Activated CD4-positive, alpha-beta T cell treated with anti-CD3 and anti-CD28 coated beads for 4 hours (primary cell): ENCODE measurements around the gene ADGRL3.
"Not testable (repeated sequence)": the region's sequence is repeated elsewhere in the genome, so short reads cannot be mapped to it uniquely, and the experiment has no call there.

ENCODE experiments used
- DNase-seq, 2 donors: peaks; one replicate each; pipeline ENCODE4 v3.0.0-alpha.2; 2020

Gene ADGRL3

DNA sequence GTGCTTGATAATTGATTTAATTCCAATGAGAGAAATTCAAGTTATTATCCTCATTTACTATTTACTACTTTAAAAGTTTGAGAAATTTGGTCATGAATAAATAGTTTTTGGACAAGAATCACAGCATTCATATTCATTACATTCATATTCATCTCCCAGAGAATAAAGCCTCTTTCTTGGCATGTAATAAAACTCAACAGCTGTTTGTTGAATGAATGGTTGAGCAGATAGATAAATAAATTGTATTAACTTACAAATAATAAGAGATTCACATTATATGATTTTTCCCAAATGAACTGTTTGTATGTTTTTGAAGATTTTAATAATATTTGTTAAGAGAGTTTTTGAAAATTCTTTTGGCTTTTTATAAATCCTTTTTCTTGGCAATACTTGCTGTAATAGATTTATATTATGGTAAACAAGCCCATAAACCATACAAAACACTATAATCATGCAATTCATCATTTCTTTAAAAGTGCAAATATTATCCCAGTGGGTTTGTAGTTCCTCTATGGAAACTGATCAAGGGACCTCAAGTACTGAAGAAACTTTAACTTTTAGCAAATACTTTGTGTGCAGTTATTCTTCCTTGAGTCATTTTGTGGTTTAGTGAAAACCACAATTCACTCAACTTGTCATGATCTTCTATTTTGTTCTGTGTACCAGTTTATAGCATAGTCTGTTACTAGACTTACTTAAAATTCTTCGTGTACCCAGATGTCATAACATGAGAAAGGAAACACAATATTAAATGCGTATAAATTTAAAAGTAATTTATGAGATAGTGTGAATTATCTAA lies 371.8 kb downstream of the ADGRL3 start:
- DNase-seq: no peak

DNA sequence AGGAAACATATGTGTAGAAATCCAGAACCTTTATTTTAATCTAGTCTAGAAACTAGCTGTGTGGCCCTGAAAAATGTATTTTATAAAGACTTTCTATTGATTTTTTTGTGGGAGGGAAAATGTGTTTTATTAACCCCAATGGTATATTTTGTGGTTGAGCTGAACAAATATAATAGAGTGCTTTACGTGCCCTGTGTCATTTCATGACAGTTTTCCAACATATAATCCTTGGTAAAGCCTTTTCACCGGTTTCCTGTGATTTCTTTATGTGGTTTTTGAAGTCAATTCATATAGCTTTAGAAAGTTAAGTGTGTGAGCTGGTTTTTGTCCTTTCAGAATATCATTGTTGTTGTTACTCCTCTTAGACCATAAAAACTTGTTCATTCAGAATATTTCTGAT lies 375.7 kb downstream of the ADGRL3 start:
- DNase-seq: no peak

DNA sequence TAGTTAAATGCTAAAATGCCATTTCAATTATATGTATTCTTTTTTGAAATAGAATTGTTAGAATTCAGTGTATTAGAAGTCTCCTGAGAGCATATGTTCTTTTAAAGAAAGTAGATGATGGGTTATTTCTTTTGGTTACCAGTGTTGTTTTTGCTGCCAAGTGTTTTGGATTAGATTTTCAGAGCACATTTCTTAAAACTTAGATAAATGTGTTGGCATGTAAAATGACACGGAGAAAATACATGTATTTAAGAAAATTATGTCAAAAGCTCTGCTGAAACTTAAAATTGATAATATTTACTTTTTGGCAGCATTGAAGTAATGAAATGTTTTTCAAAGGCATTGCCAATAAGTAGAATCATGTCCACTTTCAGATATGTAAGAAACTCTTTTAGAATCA lies 379.7 kb downstream of the ADGRL3 start:
- DNase-seq: no peak

DNA sequence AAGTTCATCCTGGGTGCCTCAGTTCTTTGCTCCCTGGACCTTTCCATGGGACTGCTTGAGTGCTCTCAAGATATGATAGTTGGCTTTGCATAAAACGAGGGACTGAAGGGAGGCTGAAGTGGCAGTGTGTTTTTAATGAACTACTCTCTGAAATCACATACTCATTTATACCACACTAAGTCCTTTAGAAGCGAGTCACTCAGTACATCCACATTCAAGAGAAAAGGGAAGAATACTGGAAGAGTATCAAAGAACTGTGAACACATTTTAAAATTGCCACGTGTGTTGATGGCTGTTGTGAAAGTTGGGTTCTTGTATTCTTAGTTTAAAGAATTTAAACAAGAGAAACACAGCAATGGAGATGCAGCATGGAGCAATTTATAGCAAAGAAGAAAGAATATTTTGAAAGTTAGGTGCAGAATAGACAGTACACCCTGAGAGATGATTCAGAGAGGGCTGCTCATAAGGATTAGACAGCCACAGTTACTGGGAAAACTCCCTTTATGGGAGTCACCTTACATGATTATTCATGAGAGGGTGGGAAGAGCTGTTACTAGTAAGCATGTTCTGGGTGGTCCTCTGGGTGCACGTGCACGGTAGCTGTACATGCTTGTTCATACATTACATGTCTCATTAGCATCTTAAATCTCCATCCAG lies 380.7 kb downstream of the ADGRL3 start:
- no peak for DNase-seq

DNA sequence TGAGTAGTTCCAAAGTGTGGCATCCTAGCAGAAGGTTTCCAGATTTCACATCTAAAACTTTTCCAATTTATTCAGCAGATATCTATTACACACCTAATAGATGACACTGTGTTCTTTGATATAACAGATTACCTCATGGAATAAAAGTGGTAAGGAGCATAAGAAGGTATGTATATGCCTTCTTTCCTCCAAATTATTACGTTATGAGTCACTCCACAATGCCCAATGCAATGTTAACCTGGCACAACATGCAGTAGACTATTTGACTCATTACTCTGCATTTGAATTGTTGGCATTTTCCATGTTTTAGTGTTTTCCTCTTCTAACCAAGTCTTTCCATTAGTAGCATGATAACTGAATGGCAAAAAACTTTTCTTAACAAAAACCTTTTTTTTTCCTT lies 383.6 kb downstream of the ADGRL3 start:
- no peak for DNase-seq

DNA sequence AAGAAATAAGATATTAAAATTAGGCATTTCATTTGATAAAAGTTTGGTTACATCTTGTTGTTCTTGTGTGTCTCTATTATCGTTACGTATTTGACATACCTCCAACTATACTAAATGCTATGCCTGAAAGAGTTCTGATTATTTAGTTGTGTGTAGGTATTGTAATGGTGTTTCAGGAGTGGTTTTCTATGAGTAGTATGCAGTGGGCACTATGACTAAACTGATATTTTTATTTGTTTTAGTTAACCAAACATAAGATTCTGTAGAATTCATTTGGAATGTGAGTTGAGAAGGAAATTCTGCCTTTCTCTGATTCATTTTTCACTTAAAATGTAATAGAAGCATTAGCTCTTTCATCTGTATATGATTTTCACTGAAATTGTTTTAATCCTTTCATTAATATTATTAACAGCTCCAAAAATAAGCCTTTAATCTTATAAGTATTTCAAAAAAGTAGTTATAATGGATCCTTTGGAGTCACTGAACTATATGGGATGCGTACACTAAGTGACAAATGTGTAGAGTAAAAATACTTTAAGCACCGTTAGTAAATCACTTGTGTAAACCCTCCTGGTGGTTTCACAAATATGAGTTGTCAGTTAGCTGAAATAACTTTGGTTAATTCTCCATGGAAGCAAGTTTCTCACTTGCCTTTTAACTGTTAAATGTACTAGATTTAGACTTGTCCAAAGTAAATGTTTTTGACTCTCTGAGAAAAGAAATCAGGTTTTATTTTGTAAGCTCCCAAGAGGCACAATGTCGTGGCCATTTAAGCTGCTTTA lies 388.7 kb downstream of the ADGRL3 start:
- no peak for DNase-seq

DNA sequence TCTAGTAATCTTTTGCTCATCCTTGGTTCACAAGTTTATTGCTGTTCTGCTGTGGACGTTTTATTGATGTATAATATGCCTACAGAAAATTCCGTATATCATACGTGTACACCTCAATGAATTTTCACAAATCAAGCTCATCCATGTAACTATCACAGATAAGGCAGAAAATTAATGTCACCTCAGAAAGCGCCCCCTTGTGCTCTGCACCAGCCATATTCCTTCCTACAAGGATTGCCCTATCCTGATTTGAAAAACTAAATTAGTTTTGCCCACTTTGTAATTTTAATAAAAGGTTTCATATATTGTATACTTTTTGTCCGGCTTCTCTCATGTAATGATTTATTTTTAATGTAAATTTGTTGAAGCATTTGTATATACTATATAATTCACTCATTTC lies 390.8 kb downstream of the ADGRL3 start:
- DNase-seq: no peak

DNA sequence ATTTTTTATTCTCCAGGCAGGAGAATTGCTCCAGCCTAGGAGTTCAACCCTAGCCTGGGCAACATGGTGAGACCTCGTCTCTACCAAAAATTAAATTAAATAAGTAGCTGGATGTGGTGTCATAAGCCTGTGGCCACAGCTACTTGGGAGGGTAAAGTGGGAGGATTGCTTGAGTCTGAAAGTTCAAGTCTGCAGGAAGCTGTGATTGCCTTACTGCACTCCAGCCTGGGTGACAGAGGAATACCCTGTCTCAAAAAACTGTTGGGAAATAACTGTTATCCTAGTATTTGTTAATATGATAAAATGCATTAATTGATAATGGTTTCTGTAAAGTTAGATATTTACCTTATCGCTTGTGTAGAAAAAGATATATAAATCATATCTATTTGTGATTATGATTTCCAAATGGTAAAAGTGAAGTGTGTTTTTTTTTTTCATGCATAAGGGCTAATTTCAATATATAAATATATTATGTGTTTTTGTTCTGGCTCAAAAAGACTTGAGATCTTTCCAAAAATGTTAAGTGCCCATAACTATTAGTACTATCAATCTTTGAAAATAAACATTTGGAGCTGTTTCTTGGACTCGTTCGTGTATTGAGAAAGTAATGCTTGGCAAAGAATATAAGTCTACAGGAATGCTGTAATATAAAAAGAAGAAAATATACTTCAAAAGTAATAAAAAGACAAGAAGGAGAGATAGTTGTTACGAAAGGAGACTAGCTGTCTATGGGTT lies 396.6 kb downstream of the ADGRL3 start:
- DNase-seq: no peak

DNA sequence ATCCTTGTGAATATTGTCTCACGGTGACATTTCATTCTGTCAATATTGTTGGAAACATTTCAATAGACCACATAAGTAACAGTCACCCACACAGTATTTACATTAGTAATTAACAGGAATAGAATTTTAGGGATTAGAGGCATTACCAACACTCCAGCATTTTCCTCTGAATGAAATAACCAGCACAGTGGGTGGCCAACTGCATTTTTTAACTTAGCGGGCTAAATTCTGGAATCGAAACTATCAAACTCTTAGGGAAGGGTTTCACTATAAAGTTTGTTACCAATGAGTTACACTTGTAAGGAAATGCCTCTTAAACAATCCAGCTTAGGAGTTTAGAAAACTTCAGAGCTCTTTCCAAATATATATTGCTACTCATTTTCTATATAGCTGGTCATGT lies 403.0 kb downstream of the ADGRL3 start:
- no peak for DNase-seq

DNA sequence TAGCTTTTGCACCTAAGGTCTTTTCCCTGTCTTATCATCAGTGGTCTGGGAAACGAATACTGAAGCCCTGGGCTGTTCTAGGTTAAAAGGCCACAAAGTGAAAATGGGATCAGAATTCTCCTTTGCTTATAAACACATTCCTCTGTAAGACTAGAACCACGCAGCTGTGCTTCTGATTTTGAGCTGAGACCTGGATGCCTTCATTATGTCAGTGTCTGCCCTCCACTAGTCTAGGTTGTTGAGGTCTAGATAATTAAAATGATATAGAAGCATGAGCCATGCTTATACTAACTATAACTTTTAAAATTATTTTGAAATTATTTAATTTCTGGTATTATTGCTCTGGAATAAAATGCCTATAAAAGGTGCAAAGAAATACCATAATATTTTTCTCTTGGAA lies 403.9 kb downstream of the ADGRL3 start:
- no peak for DNase-seq

DNA sequence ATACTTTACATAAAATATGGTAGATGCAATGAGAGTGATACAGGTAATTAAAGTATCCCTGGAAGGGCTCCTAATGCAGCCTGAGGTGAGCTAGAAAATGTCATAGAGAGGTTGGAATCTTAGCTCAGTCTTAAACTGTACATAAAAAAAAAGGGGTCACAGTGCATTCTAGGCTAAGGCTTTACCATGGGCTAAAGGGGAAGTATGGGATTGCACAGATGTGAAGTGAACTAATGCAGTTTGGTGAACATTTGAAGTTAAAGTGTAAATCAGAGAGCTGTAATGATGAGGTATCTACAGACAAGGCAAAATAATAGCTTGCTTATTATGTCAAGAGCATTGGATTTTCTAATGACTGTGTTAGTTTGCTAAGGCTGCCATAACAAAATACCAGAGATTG lies 405.9 kb downstream of the ADGRL3 start:
- DNase-seq: no peak

DNA sequence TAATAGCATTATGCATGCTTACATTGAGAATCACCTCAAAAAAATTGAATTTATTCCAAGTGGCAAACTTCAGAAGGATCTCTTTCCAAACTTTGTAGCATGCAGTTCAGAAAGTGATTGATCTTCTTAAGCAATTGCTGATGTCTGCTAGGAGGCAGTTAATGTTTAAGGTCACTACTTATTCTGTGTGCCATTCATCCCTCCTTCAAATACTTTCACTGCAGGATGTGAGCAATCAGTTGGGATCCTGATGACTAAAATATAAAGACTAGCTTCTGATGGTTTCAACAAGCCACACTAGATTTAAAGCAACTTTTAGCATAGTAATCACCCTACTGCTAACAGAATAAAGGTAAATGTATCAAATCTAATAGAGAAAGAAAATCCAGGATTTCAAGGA lies 414.1 kb downstream of the ADGRL3 start:
- no peak for DNase-seq

DNA sequence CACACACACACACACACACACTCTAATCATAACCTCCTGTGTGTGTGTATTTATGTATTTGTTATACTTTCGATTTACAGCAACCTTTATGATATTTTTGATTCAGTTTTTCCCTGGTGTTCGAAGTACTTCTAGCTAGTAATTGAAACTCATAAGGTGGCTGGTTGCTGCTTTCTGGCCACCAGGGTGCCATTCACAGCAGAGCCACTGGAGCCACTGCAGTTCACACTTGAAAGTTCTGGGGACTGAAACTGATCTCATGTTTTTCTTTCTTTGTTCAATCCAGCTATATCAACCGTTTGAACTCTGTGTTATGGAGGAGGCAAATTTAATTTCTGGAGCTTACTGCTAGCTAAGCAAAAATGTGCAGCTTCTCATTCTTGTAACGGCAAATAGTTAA lies 419.4 kb downstream of the ADGRL3 start:
- DNase-seq: no peak

DNA sequence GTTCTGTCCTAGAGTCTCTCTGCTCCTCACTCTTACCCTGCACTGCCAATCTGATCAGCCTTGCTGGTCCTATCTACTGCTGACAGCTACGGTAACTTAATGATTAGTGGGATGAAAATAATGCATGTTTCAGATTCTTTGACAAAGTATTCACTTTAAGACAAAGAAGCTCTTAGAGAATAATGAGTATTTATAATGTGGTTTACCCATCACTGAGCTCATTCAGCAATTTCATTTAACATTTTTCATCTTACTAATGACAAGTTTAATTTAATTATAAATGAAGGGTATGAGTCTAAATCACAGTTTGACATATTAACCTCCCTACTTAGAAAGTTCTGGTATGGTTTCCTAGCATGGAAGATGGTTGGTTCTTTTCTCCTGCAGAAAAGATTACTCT lies 428.2 kb downstream of the ADGRL3 start:
- no peak for DNase-seq

DNA sequence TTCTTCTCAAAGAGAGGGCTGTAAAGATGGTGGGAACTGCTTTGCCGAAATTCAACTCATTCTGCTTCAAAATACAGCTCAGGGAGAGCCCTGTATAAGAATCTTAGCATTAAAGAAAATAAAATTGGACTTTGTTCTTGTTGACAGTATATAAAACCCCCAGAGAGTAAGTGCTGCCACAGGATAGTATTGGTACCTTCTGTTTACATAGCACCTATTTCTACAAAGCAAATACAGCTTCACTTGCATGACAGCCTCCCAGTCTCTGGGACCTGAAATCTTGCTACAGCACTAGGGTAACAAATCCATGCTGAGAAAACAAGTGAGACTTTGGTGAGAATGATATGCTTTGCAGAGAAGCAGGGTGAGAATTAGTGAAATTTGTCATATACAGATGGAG lies 428.6 kb downstream of the ADGRL3 start:
- DNase-seq: no peak

DNA sequence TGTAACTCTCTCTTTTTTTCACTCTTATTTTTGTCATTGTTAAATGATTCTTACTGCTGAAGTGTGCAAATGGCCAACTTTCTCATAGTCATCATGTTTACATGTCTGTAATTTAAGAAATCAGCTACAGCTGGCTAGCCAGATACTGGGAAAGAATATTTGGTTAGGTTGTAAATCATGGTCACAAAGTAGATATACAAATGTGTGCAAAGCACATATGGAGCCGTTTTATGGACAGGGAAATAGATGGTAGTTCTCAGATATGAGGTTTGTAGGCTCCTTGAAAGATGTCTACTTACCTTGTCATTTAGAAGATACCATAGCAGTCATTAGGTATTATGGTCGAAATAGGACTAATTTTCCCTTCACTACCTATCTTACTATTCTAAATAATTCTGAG lies 430.4 kb downstream of the ADGRL3 start:
- no peak for DNase-seq

DNA sequence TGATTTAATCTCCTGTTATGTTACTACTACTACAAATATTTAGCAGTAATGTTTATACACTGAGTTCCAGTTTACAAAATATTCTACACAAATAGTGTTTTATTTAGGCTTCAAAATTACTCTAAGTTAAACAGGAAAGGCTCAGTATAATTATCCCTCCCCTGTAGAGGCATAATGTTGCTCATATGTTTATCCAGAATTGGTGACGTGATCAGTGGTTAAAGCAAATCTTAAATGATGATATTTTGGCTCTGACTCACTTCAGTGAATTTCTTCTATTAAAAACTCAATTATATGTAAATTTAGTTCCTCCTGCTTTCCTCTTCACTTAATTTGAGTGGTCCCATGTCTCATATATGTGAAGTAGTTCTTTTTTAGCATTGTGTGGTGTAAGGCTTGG lies 438.5 kb downstream of the ADGRL3 start:
- DNase-seq: no peak

DNA sequence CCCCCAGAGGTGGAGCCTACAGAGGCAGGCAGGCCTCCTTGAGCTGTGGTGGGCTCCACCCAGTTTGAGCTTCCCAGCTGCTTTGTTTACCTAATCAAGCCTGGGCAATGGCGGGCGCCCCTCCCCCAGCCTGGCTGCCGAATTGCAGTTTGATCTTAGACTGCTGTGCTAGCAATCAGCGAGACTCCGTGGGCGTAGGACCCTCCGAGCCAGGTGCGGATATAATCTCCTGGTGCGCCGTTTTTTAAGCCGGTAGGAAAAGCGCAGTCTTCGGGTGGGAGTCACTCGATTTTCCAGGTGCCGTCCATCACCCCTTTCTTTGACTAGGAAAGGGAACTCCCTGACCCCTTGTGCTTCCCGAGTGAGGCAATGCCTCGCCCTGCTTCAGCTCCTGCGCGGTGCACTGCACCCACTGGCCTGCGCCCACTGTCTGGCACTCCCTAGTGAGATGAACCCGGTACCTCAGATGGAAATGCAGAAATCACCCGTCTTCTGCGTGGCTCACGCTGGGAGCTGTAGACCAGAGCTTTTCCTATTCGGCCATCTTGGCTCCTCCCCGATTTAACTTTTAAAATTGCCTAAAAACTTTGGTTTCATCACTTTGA lies 446.7 kb downstream of the ADGRL3 start:
- DNase-seq: not testable (repeated sequence)

DNA sequence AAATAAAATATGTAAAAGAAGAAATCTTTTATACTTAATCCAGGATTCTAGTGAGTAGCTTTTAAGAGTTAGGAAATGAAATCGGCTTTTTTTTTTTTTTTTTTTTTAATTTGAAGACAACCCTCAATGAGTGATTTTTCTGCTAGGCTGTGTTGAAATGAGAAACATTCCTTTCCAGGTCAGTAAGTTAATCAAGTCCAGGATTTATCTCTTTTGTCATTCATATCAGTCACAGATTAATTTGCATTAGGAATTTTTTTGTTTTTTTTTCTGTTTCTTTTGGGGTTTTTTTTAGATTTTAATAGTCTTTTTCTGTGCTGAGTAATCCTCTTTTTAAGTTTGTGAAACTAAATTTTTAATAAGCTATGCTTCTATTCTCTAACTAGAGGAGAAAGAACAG lies 448.1 kb downstream of the ADGRL3 start:
- no peak for DNase-seq

DNA sequence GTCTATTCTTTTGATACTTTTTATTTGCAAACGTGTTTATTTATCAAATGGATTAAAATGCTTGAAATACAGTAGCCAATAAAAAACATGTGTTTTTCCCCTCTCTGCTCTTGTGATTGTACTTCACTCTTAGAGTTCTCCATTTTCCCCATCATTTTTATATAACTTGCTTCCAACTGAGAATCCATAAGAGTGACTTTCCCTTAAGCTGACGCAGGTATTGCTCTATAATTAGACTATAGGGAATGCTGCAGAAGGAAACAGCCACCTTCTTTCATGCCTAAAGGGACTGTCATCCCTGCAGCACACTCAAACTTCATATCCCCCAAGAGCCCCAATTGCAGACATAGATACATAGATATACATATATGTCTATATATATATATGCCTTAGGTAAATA lies 456.9 kb downstream of the ADGRL3 start:
- no peak for DNase-seq

DNA sequence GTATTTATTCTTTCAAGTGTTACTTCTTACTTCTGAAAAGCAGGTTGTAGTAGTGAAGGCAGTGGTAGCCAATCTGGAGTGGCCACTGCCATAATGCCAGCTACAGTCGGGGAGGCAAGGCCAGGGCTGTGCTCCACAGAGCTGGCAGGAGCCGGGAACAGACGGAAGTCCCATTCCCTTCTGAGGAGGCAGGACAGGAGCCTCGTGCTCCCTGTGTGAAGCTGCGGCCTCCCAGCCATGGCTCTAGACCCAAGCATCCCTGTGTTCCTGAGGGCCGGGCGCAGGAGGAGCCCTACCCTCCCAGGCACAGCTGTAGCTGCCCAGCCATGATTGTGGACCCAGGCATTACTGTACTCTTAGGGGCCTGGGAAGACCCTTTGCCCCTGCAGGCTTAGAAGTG lies 461.8 kb downstream of the ADGRL3 start:
- DNase-seq: no peak

DNA sequence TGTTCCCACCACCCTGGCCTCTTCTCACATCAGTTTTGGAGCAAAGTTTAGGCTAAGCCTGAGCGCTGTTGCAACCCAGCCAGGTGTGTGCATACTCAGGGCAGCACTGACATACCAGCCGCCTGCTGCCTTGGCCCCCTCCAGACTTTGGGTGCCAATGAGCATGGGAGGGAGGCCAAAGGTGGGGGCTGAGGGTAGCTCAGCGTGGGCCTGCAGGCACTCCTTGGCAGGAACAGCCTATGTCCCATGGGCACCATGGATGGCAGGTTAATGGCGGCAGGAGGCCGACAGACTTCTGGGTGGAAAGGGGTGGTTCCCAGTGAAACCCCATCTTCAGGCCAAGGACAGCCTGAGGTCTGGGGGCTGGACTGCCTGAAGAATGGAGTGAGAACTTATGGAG lies 462.2 kb downstream of the ADGRL3 start:
- no peak for DNase-seq

DNA sequence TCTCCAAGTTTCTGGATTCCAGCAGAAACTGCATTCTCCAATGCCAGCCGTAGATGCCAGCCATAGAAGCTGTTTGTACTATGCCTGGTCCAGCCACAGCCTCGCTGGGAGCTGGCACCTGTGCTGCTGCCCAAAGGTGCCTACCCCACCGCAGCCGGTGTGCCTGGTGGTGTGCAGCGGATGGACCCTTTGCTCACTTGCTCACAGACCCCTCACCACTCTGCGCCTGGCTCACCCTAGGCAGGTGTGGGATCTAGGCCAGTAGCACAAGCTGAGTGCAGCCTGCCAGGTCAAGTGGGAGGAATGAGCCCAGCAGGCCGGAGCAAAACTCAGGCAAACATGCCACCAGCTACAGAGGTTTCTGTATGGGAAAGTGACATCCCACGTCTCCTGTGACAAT lies 463.2 kb downstream of the ADGRL3 start:
- no peak for DNase-seq
